HG03280 (cell line): ENCODE results near the gene COPS2.
A peak's percentile ranks its signal among the peaks of the same experiment; 100 is the strongest.
"Not testable (repeated sequence)": the region's sequence is repeated elsewhere in the genome, so short reads cannot be mapped to it uniquely, and the experiment has no call there.

Source experiments
- ATAC-seq: cut with Tn5 transposase; IDR thresholded peaks from one replicate; pipeline ENCODE4 v1.9.1; 2021; ENCODE audit warnings: mild to moderate bottlenecking, moderate library complexity; ENCODE audit not compliant: unreplicated experiment

The COPS2 gene

GRCh38 chr15:49155110-49155833, at the start of gene COPS2:
Gene COPS2 (minus strand): TSS chr15:49155599. CDS start chr15:49155578, 21 bp downstream.
- ATAC-seq, result peak; percentile 91

GRCh38 chr15:49200347-49200746, 44.9 kb upstream of the COPS2 start:
- ATAC-seq, result no peak

GRCh38 chr15:49199666-49200065, 44.3 kb upstream of the COPS2 start:
- ATAC-seq, result no peak

- no peak for ATAC-seq
These were observed 41.5 kb upstream of the COPS2 start for GRCh38 chr15:49196856-49197255.

GRCh38 chr15:49191892-49192291, 36.5 kb upstream of the COPS2 start:
- no peak for ATAC-seq

- ATAC-seq, result no peak
These were observed 35.2 kb upstream of the COPS2 start for GRCh38 chr15:49190586-49190985.

GRCh38 chr15:49189631-49190030, 34.2 kb upstream of the COPS2 start:
- no peak for ATAC-seq

- no peak for ATAC-seq
These were observed 33.5 kb upstream of the COPS2 start for GRCh38 chr15:49188933-49189332.

- ATAC-seq, result no peak
These were observed 32.3 kb upstream of the COPS2 start for GRCh38 chr15:49187549-49188245.

- peak; percentile 54 for ATAC-seq
These were observed 30.1 kb upstream of the COPS2 start for GRCh38 chr15:49185473-49185872.

- ATAC-seq, result not testable (repeated sequence)
These were observed 28.3 kb upstream of the COPS2 start for GRCh38 chr15:49183741-49184140.

GRCh38 chr15:49182128-49182527, 26.7 kb upstream of the COPS2 start:
- no peak for ATAC-seq

GRCh38 chr15:49179433-49180190, 24.2 kb upstream of the COPS2 start:
- ATAC-seq, result no peak

GRCh38 chr15:49178497-49178896, 23.1 kb upstream of the COPS2 start:
- no peak for ATAC-seq

- ATAC-seq, result not testable (repeated sequence)
These were observed 20.4 kb upstream of the COPS2 start for GRCh38 chr15:49175582-49176397.

- ATAC-seq, result no peak
These were observed 19.5 kb upstream of the COPS2 start for GRCh38 chr15:49174902-49175301.

GRCh38 chr15:49171790-49172189, 16.4 kb upstream of the COPS2 start:
- no peak for ATAC-seq

GRCh38 chr15:49169880-49170597, 14.6 kb upstream of the COPS2 start, which contains the start of gene GALK2:
Gene GALK2 (plus strand): TSS chr15:49170247. CDS start chr15:49170323, 76 bp downstream.
- peak; percentile 93 for ATAC-seq

GRCh38 chr15:49168016-49168415, 12.6 kb upstream of the COPS2 start:
- no peak for ATAC-seq

GRCh38 chr15:49164865-49165264, 9.5 kb upstream of the COPS2 start:
- no peak for ATAC-seq
